ENCODE results near the gene SGCE. TPM values are rescaled to one million over a fixed set of nuclear protein-coding genes. Genes with fewer than 3 reads are reported as not detected.

The SGCE gene
- total and polyA plus RNA-seq, 2 donors = 23.7 to 27.9 TPM

DNA sequence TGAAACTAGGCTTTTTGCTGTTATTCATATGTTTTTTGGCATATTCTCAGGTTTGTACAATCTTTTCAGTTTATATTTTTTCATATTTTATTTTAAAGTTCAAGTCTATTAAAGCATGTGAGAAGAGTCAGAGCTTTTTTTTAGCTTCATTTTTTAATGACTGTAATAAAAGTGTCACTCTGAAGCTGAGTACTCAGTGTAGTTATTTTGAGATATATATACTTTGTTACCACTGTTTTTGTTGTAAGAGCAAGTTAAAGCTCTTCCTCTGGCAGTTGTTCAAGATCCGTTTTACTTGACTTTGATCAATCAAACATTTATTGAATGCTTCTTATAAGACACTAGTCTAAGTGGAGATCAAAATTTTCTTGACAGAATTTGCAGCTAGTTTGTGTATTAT lies 108.8 kb downstream of the SGCE start:
- peaks cover 0 to 8% of the 10 kb centered on the region in 2 donors for H3K36me3 ChIP-seq (ENCODE audit: control insufficient read depth in 2 of 2, insufficient read depth in 2 of 2, low read length in 1 of 2)
- no peak for DNase-seq (ENCODE audit: low read depth in 6 of 9, low spot score in 9 of 9)
- no peaks in the 10 kb centered on the region for H3K27me3 ChIP-seq (ENCODE audit: control insufficient read depth in 2 of 2, insufficient read depth in 1 of 2, low read length in 1 of 2)
- no peak overlapping the region for H3K27ac ChIP-seq (ENCODE audit: low read depth in 1 of 2, low read length in 1 of 2)
- 94% methylated on average over 1 of the region's 1 CpG for WGBS
- no peaks in the 10 kb centered on the region for H3K4me1 ChIP-seq (ENCODE audit: control insufficient read depth in 2 of 2, insufficient read depth in 2 of 2, low read length in 2 of 2)
- no peak overlapping the region for H3K4me3 ChIP-seq (ENCODE audit: low read length in 2 of 2)
- no peaks in the 10 kb centered on the region for H3K9me3 ChIP-seq (ENCODE audit: control insufficient read depth in 2 of 2, insufficient read depth in 1 of 2, low read length in 1 of 2)

DNA sequence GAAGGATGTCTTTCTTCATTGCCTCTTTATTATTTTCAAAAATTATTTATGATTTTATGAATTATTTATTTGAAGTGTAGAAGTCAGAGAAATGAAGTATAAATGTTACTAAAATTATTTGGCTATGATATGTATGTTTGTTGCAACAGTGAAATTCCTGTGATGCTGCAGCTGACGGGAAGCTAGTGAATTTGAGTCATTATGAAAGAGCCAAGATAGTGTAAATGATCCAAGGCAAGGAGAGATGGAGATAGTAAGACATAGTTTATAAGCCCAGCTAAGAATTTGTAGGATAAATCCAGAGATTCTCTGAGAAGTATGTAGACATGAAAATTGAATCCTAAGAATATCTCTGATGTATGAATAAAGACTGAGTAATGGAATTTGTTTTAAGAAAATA lies 115.5 kb downstream of the SGCE start:
- H3K4me3 ChIP-seq (ENCODE audit: low read length in 2 of 2) = no peak overlapping the region
- H3K27me3 ChIP-seq (ENCODE audit: control insufficient read depth in 2 of 2, insufficient read depth in 1 of 2, low read length in 1 of 2) = no peaks in the 10 kb centered on the region
- no peak overlapping the region for H3K27ac ChIP-seq (ENCODE audit: low read depth in 1 of 2, low read length in 1 of 2)
- no peaks in the 10 kb centered on the region for H3K9me3 ChIP-seq (ENCODE audit: control insufficient read depth in 2 of 2, insufficient read depth in 1 of 2, low read length in 1 of 2)
- peaks cover 0 to 10% of the 10 kb centered on the region in 2 donors for H3K36me3 ChIP-seq (ENCODE audit: control insufficient read depth in 2 of 2, insufficient read depth in 2 of 2, low read length in 1 of 2)
- WGBS = 93% methylated on average over 1 of the region's 1 CpG
- H3K4me1 ChIP-seq (ENCODE audit: control insufficient read depth in 2 of 2, insufficient read depth in 2 of 2, low read length in 2 of 2) = no peaks in the 10 kb centered on the region
- no peak for DNase-seq (ENCODE audit: low read depth in 6 of 9, low spot score in 9 of 9)

Other genes starting within 250 kb of the SGCE start
- 20.2 TPM for gene CASD1, start 146.3 kb downstream of the SGCE start, total RNA-seq
- gene CASD1, start 146.3 kb downstream of the SGCE start, polyA plus RNA-seq = 34.2 TPM